Endometrium (tissue), 2 donors: ENCODE data around the gene EGLN3.

ENCODE experiments used
- FAIRE-seq: peaks from 2 replicates; lab custom pipeline; 2012; peaks lifted over from hg19 to GRCh38; lab: Jason Lieb, UNC
- donor health status: control.
- donor health status: control.

Gene EGLN3

GRCh38 chr14:33962016-33962415 lies 11.1 kb upstream of the EGLN3 start:
- no peak for FAIRE-seq

- no peak for FAIRE-seq
These were observed 8.8 kb upstream of the EGLN3 start for GRCh38 chr14:33959692-33960151.

GRCh38 chr14:33958605-33959226 lies 7.8 kb upstream of the EGLN3 start:
- FAIRE-seq: no peak

GRCh38 chr14:33957993-33958392 lies 7.1 kb upstream of the EGLN3 start:
- no peak for FAIRE-seq

- FAIRE-seq: no peak
These were observed 6.4 kb upstream of the EGLN3 start for GRCh38 chr14:33957299-33957698.

- no peak for FAIRE-seq
These were observed 5.8 kb upstream of the EGLN3 start for GRCh38 chr14:33956640-33957039.

DNA sequence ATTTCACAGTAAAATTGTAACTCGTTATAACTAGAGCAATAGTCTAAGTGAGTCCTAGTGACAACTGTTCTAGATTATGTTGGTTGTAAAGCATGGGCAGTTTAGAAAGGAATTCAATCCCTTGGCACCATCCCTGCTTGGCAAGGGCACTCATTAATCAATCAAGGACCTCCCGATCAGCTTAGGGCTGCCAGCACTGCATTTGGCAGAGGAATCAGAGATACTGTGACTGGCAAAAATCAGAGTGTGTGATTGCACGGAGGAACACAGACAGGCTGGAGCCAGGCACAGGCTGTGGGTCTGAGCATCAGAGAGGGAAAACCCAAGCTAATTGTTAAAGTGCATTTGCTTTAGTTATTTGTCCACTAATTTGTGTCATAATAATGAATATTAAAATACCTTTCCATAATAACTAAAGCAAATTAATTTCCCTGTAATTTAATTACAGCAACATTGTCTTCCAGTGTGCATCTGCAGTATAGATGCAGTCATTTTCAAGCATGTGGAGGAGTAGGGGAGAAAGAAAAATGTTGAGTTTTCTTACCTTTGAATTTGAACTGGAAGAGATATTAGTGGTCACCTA lies 3.2 kb upstream of the EGLN3 start:
- no peak for FAIRE-seq

DNA sequence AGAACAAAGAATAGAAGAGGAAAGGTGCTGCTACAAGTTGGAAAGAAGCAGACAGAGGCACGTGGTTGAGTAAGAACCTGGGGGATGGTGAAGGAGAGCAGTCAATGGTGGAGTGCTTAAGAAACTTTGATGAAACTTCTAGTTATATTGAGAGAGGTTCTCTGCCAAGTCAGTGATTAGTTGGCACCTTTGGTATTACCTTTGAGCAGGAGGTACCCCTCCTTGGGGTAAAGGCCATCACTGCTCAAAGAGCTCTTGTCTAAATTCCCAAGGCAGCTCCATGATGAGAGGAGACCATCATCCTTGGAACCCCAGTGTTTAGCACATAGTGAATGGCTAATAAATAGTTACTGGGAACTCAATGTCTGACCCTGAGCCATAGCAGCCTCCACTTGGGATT lies 1.7 kb upstream of the EGLN3 start:
- FAIRE-seq: no peak

GRCh38 chr14:33951183-33951840 lies 438 bp upstream of the EGLN3 start:
- no peak for FAIRE-seq

DNA sequence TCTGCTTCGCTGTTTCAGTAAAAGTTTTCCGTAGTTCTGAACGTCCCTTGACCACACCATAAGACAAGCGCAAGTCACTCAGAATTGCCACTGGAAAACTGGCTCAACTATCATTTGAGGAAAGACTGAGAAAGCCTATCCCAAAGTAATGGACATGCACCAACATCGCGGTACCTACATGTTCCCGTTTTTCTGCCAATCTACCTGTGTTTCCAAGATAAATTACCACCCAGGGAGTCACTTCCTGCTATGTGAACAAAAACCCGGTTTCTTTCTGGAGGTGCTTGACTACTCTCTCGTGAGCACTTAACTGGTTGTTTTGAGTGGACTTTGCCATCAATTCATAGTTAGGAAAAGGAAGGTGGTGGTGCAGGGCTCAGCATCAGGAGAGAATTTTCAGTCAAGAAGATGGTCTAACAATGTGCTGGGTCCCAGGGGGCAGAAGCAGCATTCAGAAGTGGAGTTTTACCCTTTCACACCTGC lies 1.4 kb downstream of the EGLN3 start:
- FAIRE-seq: no peak

GRCh38 chr14:33948869-33949408 lies 1.9 kb downstream of the EGLN3 start:
- FAIRE-seq: no peak

DNA sequence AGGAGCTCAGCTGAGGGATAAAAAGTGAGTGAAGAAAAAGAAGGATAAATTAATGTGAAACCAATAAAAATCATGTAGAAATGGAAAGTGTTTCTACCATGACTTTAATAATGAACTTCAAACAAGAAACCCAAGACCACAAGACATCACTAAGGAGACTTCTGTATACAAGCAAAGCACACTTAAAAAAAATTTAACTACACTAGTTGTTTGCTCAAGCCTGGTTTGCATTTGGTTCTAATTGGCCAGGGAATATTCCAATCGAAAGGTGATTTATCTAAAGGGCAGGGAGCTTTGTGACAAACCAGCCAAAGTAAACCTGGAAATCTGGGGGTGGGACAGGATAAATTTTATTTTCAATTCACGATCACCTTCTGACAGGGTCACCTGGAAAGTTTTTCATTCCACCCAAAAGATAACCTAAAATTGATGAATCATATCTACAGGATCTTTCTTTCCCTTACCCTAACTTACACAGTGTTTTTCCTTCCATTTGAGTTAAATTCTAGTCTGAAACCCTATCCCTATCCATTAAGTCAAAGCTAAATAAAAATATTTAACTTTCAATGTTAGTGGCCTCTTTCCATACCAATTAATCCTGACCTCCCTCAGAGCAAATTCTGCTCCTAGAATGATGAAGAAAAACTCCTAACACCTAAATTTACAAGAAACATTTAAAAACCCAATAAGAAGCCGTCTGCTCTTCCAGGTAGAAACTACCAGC lies 2.6 kb downstream of the EGLN3 start:
- FAIRE-seq: no peak

GRCh38 chr14:33946679-33947476 lies 4.0 kb downstream of the EGLN3 start:
- FAIRE-seq: no peak

DNA sequence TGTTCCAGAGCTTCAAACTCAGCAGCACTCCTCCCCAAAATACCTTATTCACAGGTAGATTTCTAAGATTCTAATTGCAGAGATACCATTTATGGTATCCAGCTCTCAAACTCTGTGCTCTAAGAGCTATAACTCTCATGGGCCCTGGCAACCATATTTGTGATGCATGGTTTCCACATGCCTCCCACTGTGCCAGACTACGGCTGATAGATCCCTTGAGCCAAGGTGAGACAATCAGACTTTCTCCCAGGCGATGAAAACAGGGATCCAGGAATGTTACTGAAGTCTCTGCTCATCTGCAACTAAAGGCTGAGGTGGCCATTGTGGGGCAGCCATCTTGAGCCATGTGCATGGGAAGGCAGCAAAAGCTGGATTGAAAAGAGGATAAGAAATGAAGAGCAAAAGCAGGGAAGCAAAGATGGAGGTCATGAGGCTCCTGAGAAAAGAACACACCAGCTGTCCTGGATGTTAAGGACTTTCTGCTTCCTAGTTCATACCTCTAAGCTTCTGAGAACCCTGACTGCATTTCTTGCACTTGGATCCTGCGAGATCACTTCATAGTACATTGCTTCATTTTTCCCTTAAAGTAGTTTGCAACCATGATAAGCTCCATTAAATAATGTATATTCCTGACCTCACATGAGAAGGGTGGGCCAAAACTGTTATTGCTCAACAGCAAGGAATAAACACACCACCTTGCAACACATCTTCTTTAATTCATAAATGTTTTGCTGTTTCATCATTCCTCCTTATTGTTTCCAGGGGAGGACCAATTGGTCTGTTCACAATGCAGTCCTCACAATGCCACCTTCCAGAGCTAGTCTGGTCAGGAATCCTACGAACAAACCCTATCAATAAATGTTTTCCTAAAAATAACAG lies 5.4 kb downstream of the EGLN3 start:
- FAIRE-seq: no peak

GRCh38 chr14:33943096-33943883 lies 7.6 kb downstream of the EGLN3 start:
- FAIRE-seq: no peak

DNA sequence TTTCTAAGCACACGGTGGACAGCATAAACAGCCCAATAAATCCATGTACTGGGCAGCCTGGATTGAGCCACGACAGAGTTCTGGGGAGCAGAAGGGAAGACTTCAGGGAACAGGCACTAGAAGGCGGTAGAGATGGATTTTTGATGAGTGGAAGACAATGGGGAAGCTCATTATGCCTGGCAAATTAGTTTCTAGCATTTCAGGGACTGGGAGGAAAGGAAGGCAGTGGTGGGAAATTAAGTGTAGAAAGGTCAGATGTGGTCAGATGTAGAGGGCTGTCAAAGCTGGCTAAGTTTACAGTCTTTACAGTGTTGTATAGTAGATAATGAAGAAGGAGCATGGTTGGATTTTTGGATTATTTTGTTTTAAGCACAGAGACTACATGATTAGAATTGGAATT lies 9.2 kb downstream of the EGLN3 start:
- no peak for FAIRE-seq

DNA sequence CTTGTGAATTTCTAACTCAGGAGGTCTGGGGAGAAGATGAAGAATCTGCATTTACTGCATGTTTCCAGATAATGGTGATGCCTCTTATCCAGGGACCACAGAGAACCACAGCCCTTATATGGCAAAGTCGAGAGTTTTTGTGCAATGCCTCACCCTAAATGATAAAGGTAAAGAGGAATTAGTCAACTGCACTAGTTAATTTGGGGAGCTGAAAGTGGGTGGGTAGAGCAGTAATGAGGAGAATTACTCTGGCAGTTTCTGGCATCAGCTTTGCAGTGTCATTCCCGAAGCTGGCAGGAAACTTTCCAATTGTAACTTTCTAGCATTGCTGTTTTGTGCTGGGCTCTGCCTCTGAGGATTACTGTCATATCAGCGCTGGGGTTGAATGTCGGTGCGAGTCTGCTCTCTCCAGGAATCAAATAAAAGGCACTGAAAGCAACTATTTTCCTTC lies 10.3 kb downstream of the EGLN3 start:
- FAIRE-seq: no peak

- FAIRE-seq: no peak
These were observed 12.5 kb downstream of the EGLN3 start for GRCh38 chr14:33938131-33938949.

DNA sequence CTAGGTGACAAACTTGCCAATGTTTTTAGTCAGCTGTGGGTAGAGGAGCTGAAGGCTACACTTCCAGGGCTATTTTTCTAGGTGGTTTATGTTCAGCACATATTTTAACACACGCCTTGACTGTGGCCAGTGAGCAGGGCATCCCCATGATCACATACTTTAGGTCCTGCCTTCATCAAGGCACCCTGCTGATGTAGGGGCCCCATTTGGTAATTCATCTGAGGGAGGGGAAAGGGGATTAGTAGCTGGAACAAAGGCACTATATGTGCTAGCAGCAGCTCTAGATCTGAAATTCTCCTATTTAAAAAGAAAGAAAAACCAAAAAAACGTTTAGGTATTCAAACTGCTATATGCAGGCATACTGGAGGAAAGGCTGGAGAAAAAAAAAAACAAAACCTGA lies 14.5 kb downstream of the EGLN3 start:
- FAIRE-seq: no peak
